Neural progenitor cell (in vitro differentiated cells): ENCODE measurements around the gene BAIAP2. TPM values are rescaled to one million over a fixed set of nuclear protein-coding genes. Genes with fewer than 3 reads are reported as not detected.
"Not testable (repeated sequence)": the region's sequence is repeated elsewhere in the genome, so short reads cannot be mapped to it uniquely, and the experiment has no call there.

Experiments used
- DNase-seq: peaks from one replicate; pipeline ENCODE4 v3.0.0-alpha.2; 2016; ENCODE audit warnings: low spot score
- H2AFZ ChIP-seq: fragments of 200-600 bp; sonication (generic); replicated peaks from 2 replicates; pipeline ENCODE4 v1.6.1; 2016; ENCODE audit warnings: antibody characterized with exemption
- H3F3A ChIP-seq: fragments of 200-600 bp; sonication (generic); 2 replicates; pipeline ENCODE4 v1.6.1; 2016; ENCODE audit warnings: antibody characterized with exemption, low read depth
- H3K27ac ChIP-seq: fragments of 200-600 bp; sonication (generic); 2 replicates; pipeline ENCODE4 v1.5.1; 2016; ENCODE audit warnings: mild to moderate bottlenecking
- H3K27me3 ChIP-seq: fragments of 200-600 bp; sonication (generic); 2 replicates; pipeline ENCODE4 v1.6.1; 2016; ENCODE audit warnings: mild to moderate bottlenecking, moderate library complexity
- H3K36me3 ChIP-seq: fragments of 200-600 bp; sonication (generic); 2 replicates; pipeline ENCODE4 v1.5.1; 2016
- H3K4me1 ChIP-seq: fragments of 200-600 bp; sonication (generic); 2 replicates; pipeline ENCODE4 v1.6.1; 2016; ENCODE audit warnings: mixed run types
- H3K4me2 ChIP-seq: fragments of 200-600 bp; sonication (generic); 2 replicates; pipeline ENCODE4 v1.6.1; 2016
- H3K4me3 ChIP-seq: fragments of 200-600 bp; sonication (generic); 2 replicates; pipeline ENCODE4 v1.5.1; 2016
- H3K79me2 ChIP-seq: fragments of 200-600 bp; sonication (generic); 2 replicates; pipeline ENCODE4 v1.6.1; 2016; ENCODE audit warnings: low read depth
- H3K9ac ChIP-seq: fragments of 200-600 bp; sonication (generic); 2 replicates; pipeline ENCODE4 v1.6.1; 2016
- H3K9me3 ChIP-seq: fragments of 200-600 bp; sonication (generic); 2 replicates; pipeline ENCODE4 v1.5.1; 2016; ENCODE audit warnings: low read depth
- H4K20me1 ChIP-seq: fragments of 200-600 bp; sonication (generic); 2 replicates; pipeline ENCODE4 v1.6.1; 2016; ENCODE audit warnings: low read depth
- H3K27ac Mint-ChIP-seq: 3 replicates; pipeline ENCODE4 v1.8.0; 2021; ENCODE audit warnings: mixed read lengths
- H3K27me3 Mint-ChIP-seq: 2 replicates; pipeline ENCODE4 v1.8.0; 2022; ENCODE audit warnings: low read depth, mild to moderate bottlenecking, inconsistent platforms, moderate library complexity, mixed read lengths; ENCODE audit not compliant: insufficient read depth
- H3K36me3 Mint-ChIP-seq: 3 replicates; pipeline ENCODE4 v1.8.0; 2021; ENCODE audit warnings: mixed read lengths
- H3K4me1 Mint-ChIP-seq: 3 replicates; pipeline ENCODE4 v1.8.0; 2021; ENCODE audit warnings: mixed read lengths
- H3K4me3 Mint-ChIP-seq: 3 replicates; pipeline ENCODE4 v1.8.0; 2021; ENCODE audit warnings: mild to moderate bottlenecking, moderate library complexity, mixed read lengths
- H3K9me3 Mint-ChIP-seq: 3 replicates; pipeline ENCODE4 v1.8.0; 2020; ENCODE audit warnings: mixed read lengths
- EZH2 ChIP-seq: fragments of 200-600 bp; sonication (generic); IDR thresholded peaks from 2 replicates; pipeline ENCODE4 v1.6.1; 2017; ENCODE audit warnings: antibody characterized with exemption, mild to moderate bottlenecking, moderate library complexity
- EZH2phosphoT487 ChIP-seq: fragments of 200-600 bp; sonication (generic); IDR thresholded peaks from 2 replicates; pipeline ENCODE4 v1.6.1; 2017; ENCODE audit warnings: antibody characterized with exemption
- total RNA-seq: library from RNA; depleted of rRNA; stranded (reverse); fragments of >200 nt; gene quantifications from 2 replicates; pipeline ENCODE4 v1.2.3, GENCODE V29; 2015; ENCODE audit warnings: low replicate concordance
- TF ChIP-seq, protein P1 (sequence below): fragments of 200-600 bp; sonication (generic); IDR thresholded peaks from 2 replicates; pipeline ENCODE4 v1.5.1; 2017; ENCODE audit warnings: antibody characterized with exemption, mild to moderate bottlenecking

Gene BAIAP2
- total RNA-seq, 1 donor from 2014 or later, result 15.6 TPM

DNA sequence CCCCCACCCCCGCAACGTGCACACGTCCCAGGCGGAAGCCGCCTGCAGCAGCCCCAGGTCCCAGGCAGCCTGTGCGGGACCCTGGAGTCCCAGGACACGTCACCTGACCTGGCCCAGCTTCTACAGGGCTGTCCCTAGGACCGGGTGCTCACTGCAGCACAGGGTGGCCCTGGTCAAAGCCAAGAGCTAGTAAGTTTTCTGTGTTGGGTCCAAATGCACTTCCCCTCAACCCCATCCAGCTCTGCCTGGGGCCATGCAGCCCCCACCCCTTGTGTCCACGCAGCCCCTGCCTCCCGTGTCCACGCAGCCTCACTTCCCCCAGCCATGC, 108.2 kb downstream of the BAIAP2 start:
- H3K4me3 ChIP-seq, result no peak overlapping the region
- Mint-ChIP-seq H3K4me3 (no peak overlapping the region), H3K9me3 (peaks cover 7% of the 10 kb centered on the region), H3K36me3 (no peaks in the 10 kb centered on the region), H3K4me1 (peaks cover 8% of the 10 kb centered on the region), H3K27ac (no peak overlapping the region), H3K27me3 (peaks cover 7% of the 10 kb centered on the region)
- H2AFZ ChIP-seq, result no peak overlapping the region
- no peak for DNase-seq
- peaks cover 7% of the 10 kb centered on the region for H3F3A ChIP-seq
- no peak for TF ChIP-seq EZH2phosphoT487
- no peak for TF ChIP-seq EZH2
- TF ChIP-seq, protein P1, sequence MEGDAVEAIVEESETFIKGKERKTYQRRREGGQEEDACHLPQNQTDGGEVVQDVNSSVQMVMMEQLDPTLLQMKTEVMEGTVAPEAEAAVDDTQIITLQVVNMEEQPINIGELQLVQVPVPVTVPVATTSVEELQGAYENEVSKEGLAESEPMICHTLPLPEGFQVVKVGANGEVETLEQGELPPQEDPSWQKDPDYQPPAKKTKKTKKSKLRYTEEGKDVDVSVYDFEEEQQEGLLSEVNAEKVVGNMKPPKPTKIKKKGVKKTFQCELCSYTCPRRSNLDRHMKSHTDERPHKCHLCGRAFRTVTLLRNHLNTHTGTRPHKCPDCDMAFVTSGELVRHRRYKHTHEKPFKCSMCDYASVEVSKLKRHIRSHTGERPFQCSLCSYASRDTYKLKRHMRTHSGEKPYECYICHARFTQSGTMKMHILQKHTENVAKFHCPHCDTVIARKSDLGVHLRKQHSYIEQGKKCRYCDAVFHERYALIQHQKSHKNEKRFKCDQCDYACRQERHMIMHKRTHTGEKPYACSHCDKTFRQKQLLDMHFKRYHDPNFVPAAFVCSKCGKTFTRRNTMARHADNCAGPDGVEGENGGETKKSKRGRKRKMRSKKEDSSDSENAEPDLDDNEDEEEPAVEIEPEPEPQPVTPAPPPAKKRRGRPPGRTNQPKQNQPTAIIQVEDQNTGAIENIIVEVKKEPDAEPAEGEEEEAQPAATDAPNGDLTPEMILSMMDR, result no peak
- no peaks in the 10 kb centered on the region for H3K27me3 ChIP-seq
- H3K36me3 ChIP-seq, result no peaks in the 10 kb centered on the region
- no peak overlapping the region for H3K4me2 ChIP-seq
- H3K9me3 ChIP-seq, result no peaks in the 10 kb centered on the region
- no peak overlapping the region for H3K9ac ChIP-seq
- no peaks in the 10 kb centered on the region for H4K20me1 ChIP-seq
- no peaks in the 10 kb centered on the region for H3K4me1 ChIP-seq
- no peaks in the 10 kb centered on the region for H3K79me2 ChIP-seq
- H3K27ac ChIP-seq, result no peak overlapping the region

DNA sequence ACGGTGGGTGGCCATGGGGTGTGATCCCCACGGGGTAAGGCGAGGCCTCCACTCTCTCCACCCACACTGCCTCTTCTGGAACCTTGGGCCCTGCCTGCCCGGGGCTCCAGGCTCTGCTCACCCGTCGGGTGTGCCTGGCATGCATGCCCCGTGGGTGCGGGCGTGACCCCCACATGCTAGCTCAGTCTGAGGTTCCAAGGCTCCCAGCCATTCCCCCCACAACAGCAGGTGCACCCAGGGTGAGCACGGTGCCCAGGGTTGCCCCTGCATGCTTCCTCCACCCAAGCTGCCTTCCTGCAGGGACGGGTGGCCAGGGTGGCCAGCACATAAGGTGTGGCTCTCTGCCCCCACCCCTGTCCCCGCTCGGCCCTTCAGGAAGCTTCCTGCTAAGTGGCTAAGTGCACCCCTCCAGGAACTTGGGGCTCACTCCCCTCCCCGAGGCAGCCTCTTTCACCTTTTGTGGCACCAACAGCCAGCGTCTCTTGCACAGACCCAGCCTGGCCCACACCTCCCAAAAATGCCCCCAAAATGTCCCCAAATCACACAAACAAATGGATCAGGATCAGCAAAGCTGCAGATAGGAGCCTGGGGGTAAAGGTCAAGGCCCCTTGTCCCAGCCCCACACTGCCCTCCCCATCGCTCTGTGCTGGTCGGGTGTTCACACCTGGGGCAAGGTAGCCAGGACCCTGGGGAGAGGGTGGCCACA, 108.9 kb downstream of the BAIAP2 start:
- Mint-ChIP-seq H3K4me1 (peaks cover 7% of the 10 kb centered on the region), H3K9me3 (peaks cover under 1% of the 10 kb centered on the region), H3K27me3 (peaks cover under 1% of the 10 kb centered on the region), H3K36me3 (no peaks in the 10 kb centered on the region), H3K27ac (no peak overlapping the region), H3K4me3 (no peak overlapping the region)
- no peak for DNase-seq
- Histone ChIP-seq H3K79me2 (no peaks in the 10 kb centered on the region), H4K20me1 (no peaks in the 10 kb centered on the region), H3K4me1 (no peaks in the 10 kb centered on the region), H3K27me3 (no peaks in the 10 kb centered on the region), H3K4me3 (no peak overlapping the region), H3K27ac (no peak overlapping the region), H2AFZ (no peak overlapping the region), H3K9me3 (no peaks in the 10 kb centered on the region), H3K9ac (no peak overlapping the region), H3K4me2 (no peak overlapping the region), H3F3A (peaks cover under 1% of the 10 kb centered on the region), H3K36me3 (no peaks in the 10 kb centered on the region)
- TF ChIP-seq EZH2phosphoT487 (no peak), EZH2 (no peak)
- TF ChIP-seq, protein P1, result no peak

DNA sequence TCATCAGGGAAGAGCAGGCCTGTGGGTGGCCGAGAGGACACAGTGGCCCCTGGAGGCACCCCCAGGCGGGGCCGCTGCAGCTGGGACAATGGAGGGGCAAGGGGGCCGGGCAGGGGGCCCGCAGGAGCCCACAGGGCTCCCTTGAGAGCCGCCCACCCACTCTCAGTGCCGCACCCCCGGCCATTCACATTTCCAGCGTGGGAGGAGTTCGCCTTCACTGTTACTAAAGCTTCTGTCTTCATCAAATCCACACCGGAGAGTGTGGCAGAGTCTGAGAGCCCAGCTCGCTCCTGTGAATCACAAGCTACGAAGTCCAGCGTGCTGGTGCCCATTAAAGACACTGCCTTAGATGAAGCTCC, 109.5 kb downstream of the BAIAP2 start:
- no peak overlapping the region for H3K4me2 ChIP-seq
- H2AFZ ChIP-seq, result no peak overlapping the region
- H4K20me1 ChIP-seq, result no peaks in the 10 kb centered on the region
- no peaks in the 10 kb centered on the region for H3K79me2 ChIP-seq
- no peak overlapping the region for H3K9ac ChIP-seq
- H3K4me3 ChIP-seq, result no peak overlapping the region
- H3K9me3 ChIP-seq, result no peaks in the 10 kb centered on the region
- H3K27ac ChIP-seq, result no peak overlapping the region
- TF ChIP-seq EZH2phosphoT487, result no peak
- no peaks in the 10 kb centered on the region for H3K36me3 ChIP-seq
- no peak for DNase-seq
- no peaks in the 10 kb centered on the region for H3K9me3 Mint-ChIP-seq
- H3K4me1 ChIP-seq, result no peaks in the 10 kb centered on the region
- H3F3A ChIP-seq, result no peaks in the 10 kb centered on the region
- H3K36me3 Mint-ChIP-seq, result no peaks in the 10 kb centered on the region
- H3K4me1 Mint-ChIP-seq, result peaks cover 6% of the 10 kb centered on the region
- H3K27me3 Mint-ChIP-seq, result no peaks in the 10 kb centered on the region
- no peaks in the 10 kb centered on the region for H3K27me3 ChIP-seq
- no peak overlapping the region for H3K4me3 Mint-ChIP-seq
- H3K27ac Mint-ChIP-seq, result no peak overlapping the region

DNA sequence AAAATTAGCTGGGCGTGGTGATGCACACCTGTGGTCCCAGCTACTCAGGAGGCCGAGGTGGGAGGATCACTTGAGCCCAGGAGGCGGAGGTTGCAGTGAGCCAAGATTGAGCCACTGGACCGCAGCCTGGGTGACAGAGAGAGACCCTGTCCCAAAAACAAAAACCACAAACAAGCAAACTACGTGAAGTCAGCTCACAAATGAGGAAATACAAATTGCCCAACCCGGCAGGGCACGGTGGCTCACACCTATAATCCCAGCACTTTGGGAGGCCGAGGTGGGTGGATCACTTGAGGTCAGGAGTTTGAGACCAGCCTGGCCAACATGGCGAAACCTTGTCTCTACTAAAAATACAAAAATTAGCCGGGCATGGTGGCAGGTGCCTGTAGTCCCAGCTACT, 111.3 kb downstream of the BAIAP2 start:
- not testable (repeated sequence) for H3K4me2 ChIP-seq, H3K4me1 ChIP-seq, H2AFZ ChIP-seq, H3K36me3 ChIP-seq, H3K9me3 ChIP-seq, H3K4me1 Mint-ChIP-seq, H3K27ac ChIP-seq, H3K4me3 ChIP-seq, H3K4me3 Mint-ChIP-seq, H4K20me1 ChIP-seq, H3K79me2 ChIP-seq, H3K9ac ChIP-seq, H3K27me3 ChIP-seq, H3F3A ChIP-seq, H3K36me3 Mint-ChIP-seq, H3K27me3 Mint-ChIP-seq, H3K27ac Mint-ChIP-seq, DNase-seq, H3K9me3 Mint-ChIP-seq
